RWPE2 (cell line): ENCODE data around the gene MNX1.

ENCODE experiments used
- ATAC-seq: fragments of 200-7000 bp; cut with Tn5 transposase; 3 replicates; pipeline ENCODE4 v1.9.1; 2021; ENCODE audit warnings: low read depth
- DNase-seq: peaks from one replicate; pipeline ENCODE4 v3.0.0-alpha.2; 2020; ENCODE audit warnings: low spot score
- H3K27ac ChIP-seq: fragments of 450-650 bp; 2 replicates; pipeline ENCODE4 v1.5.1; 2017; ENCODE audit warnings: mild to moderate bottlenecking; ENCODE audit not compliant: poor library complexity, severe bottlenecking
- H3K27me3 ChIP-seq: fragments of 250-450 bp; sonication (Bioruptor Pico); 2 replicates; pipeline ENCODE4 v1.5.1; 2021; ENCODE audit warnings: mild to moderate bottlenecking, moderate library complexity; ENCODE audit not compliant: insufficient read depth, poor library complexity, severe bottlenecking
- H3K36me3 ChIP-seq: fragments of 250-450 bp; sonication (Bioruptor Pico); 2 replicates; pipeline ENCODE4 v1.5.1; 2020; ENCODE audit warnings: low read depth, mild to moderate bottlenecking, moderate library complexity
- H3K4me1 ChIP-seq: fragments of 250-450 bp; sonication (Bioruptor Pico); 2 replicates; pipeline ENCODE4 v1.5.1; 2021; ENCODE audit warnings: mild to moderate bottlenecking, moderate library complexity; ENCODE audit not compliant: insufficient read depth, poor library complexity, severe bottlenecking
- H3K4me3 ChIP-seq: fragments of 250-450 bp; sonication (Bioruptor Pico); 2 replicates; pipeline ENCODE4 v1.5.1; 2021; ENCODE audit warnings: mild to moderate bottlenecking, moderate library complexity; ENCODE audit not compliant: severe bottlenecking
- H3K9me3 ChIP-seq: fragments of 250-450 bp; sonication (Bioruptor Pico); 2 replicates; pipeline ENCODE4 v1.5.1; 2021; ENCODE audit warnings: mild to moderate bottlenecking, moderate library complexity; ENCODE audit not compliant: severe bottlenecking
- CTCF ChIP-seq: fragments of 450-650 bp; IDR thresholded peaks from one replicate; pipeline ENCODE4 v1.5.1; 2017; ENCODE audit warnings: mild to moderate bottlenecking, moderate library complexity; ENCODE audit not compliant: poor library complexity, severe bottlenecking

Gene MNX1

GRCh38 chr7:157019718-157020451, 9.4 kb upstream of the MNX1 start:
- ATAC-seq: no peak
- DNase-seq: no peak
- Histone ChIP-seq H3K27me3 (peaks cover 94% of the 10 kb centered on the region), H3K36me3 (no peaks in the 10 kb centered on the region), H3K9me3 (no peaks in the 10 kb centered on the region), H3K27ac (no peak overlapping the region), H3K4me1 (peaks cover 3% of the 10 kb centered on the region), H3K4me3 (no peak overlapping the region)
- no peak for TF ChIP-seq CTCF

- no peaks in the 10 kb centered on the region for H3K9me3 ChIP-seq
- peak; percentile 47 for ATAC-seq
- TF ChIP-seq CTCF: no peak
- no peaks in the 10 kb centered on the region for H3K36me3 ChIP-seq
- H3K4me3 ChIP-seq: peak overlapping the region; percentile 12
- peaks cover 3% of the 10 kb centered on the region for H3K4me1 ChIP-seq
- H3K27me3 ChIP-seq: peaks cover 92% of the 10 kb centered on the region
- no peak overlapping the region for H3K27ac ChIP-seq
- DNase-seq: peak; percentile 50
These were observed 8.6 kb upstream of the MNX1 start for GRCh38 chr7:157018997-157019608.

- H3K4me3 ChIP-seq: no peak overlapping the region
- TF ChIP-seq CTCF: no peak
- peaks cover 3% of the 10 kb centered on the region for H3K4me1 ChIP-seq
- peaks cover 88% of the 10 kb centered on the region for H3K27me3 ChIP-seq
- H3K36me3 ChIP-seq: no peaks in the 10 kb centered on the region
- no peak for ATAC-seq
- H3K27ac ChIP-seq: no peak overlapping the region
- no peaks in the 10 kb centered on the region for H3K9me3 ChIP-seq
- DNase-seq: no peak
These were observed 8.0 kb upstream of the MNX1 start for GRCh38 chr7:157018328-157018996.

- ATAC-seq (no peak), DNase-seq (peak; percentile 51)
- H3K36me3 ChIP-seq: no peaks in the 10 kb centered on the region
- peaks cover 3% of the 10 kb centered on the region for H3K4me1 ChIP-seq
- H3K27ac ChIP-seq: no peak overlapping the region
- peaks cover 86% of the 10 kb centered on the region for H3K27me3 ChIP-seq
- H3K9me3 ChIP-seq: no peaks in the 10 kb centered on the region
- no peak for TF ChIP-seq CTCF
- no peak overlapping the region for H3K4me3 ChIP-seq
These were observed 7.3 kb upstream of the MNX1 start for GRCh38 chr7:157017603-157018327.
